HS-5 (cell line): Measurements from ENCODE around the gene PTPRM.
A peak's percentile ranks its signal among the peaks of the same experiment; 100 is the strongest.

Source experiments
- DNase-seq: peaks from one replicate; pipeline ENCODE4 v3.0.0-alpha.2; 2012; ENCODE audit warnings: low read depth

Gene PTPRM

GRCh38 chr18:7757175-7757574 lies 190.1 kb downstream of the PTPRM start:
- DNase-seq, result peak; percentile 2

- DNase-seq, result no peak
Measured at GRCh38 chr18:7758764-7759163, 191.6 kb downstream of the PTPRM start.

- DNase-seq, result no peak
Measured at GRCh38 chr18:7760967-7761948, 194.1 kb downstream of the PTPRM start.

GRCh38 chr18:7764405-7764804 lies 197.3 kb downstream of the PTPRM start:
- DNase-seq, result no peak

GRCh38 chr18:7766346-7766745 lies 199.2 kb downstream of the PTPRM start:
- no peak for DNase-seq

GRCh38 chr18:7766817-7767216 lies 199.7 kb downstream of the PTPRM start:
- no peak for DNase-seq

GRCh38 chr18:7770908-7771307 lies 203.8 kb downstream of the PTPRM start:
- DNase-seq, result no peak

- DNase-seq, result no peak
Measured at GRCh38 chr18:7772510-7772888, 205.4 kb downstream of the PTPRM start.

GRCh38 chr18:7772951-7773350 lies 205.8 kb downstream of the PTPRM start:
- DNase-seq, result no peak

GRCh38 chr18:7775128-7775527 lies 208.0 kb downstream of the PTPRM start:
- DNase-seq, result no peak

- DNase-seq, result no peak
Measured at GRCh38 chr18:7775843-7776242, 208.7 kb downstream of the PTPRM start.

- DNase-seq, result peak; percentile 5
Measured at GRCh38 chr18:7778181-7778580, 211.1 kb downstream of the PTPRM start.

- no peak for DNase-seq
Measured at GRCh38 chr18:7779211-7779610, 212.1 kb downstream of the PTPRM start.

GRCh38 chr18:7784171-7784570 lies 217.1 kb downstream of the PTPRM start:
- no peak for DNase-seq

GRCh38 chr18:7786569-7786968 lies 219.5 kb downstream of the PTPRM start:
- no peak for DNase-seq

GRCh38 chr18:7787339-7787738 lies 220.2 kb downstream of the PTPRM start:
- DNase-seq, result no peak

- DNase-seq, result no peak
Measured at GRCh38 chr18:7789856-7790552, 222.9 kb downstream of the PTPRM start.

GRCh38 chr18:7793100-7793499 lies 226.0 kb downstream of the PTPRM start:
- DNase-seq, result no peak

- no peak for DNase-seq
Measured at GRCh38 chr18:7803956-7804469, 236.9 kb downstream of the PTPRM start.

- DNase-seq, result no peak
Measured at GRCh38 chr18:7805096-7805495, 238.0 kb downstream of the PTPRM start.

- DNase-seq, result no peak
Measured at GRCh38 chr18:7805880-7806279, 238.8 kb downstream of the PTPRM start.

GRCh38 chr18:7807936-7808453 lies 240.9 kb downstream of the PTPRM start:
- no peak for DNase-seq

GRCh38 chr18:7808992-7809391 lies 241.9 kb downstream of the PTPRM start:
- DNase-seq, result no peak
